SU-DHL-6 (cell line): ENCODE data around the gene PLCH1.

Source experiments
- H2AFZ ChIP-seq: fragments of 200-600 bp; sonication (generic); 2 replicates; pipeline ENCODE4 v1.6.1; 2014; ENCODE audit warnings: low read depth, mild to moderate bottlenecking, moderate library complexity, mixed read lengths, antibody characterized with exemption, low read length; ENCODE audit not compliant: severe bottlenecking
- H3F3A ChIP-seq: fragments of 200-600 bp; shearing (Covaris generic); 2 replicates; pipeline ENCODE4 v1.6.0; 2016; ENCODE audit warnings: antibody characterized with exemption, mild to moderate bottlenecking; ENCODE audit not compliant: insufficient read depth
- H3K27ac ChIP-seq: fragments of 200-600 bp; sonication (generic); 2 replicates; pipeline ENCODE4 v1.5.1; 2016; ENCODE audit warnings: low read depth, mild to moderate bottlenecking, low read length, moderate library complexity, mixed read lengths
- H3K27me3 ChIP-seq: fragments of 200-600 bp; sonication (generic), shearing (Covaris generic); 2 replicates; pipeline ENCODE4 v1.6.0; 2014; ENCODE audit warnings: mild to moderate bottlenecking, low read length
- H3K36me3 ChIP-seq: fragments of 200-600 bp; sonication (generic); 2 replicates; pipeline ENCODE4 v1.6.1; 2014; ENCODE audit warnings: mild to moderate bottlenecking, low read length, mixed read lengths
- H3K4me2 ChIP-seq: fragments of 300-600, 200-600 bp; shearing (Covaris generic), sonication (generic); 2 replicates; pipeline ENCODE4 v1.6.0; 2014; ENCODE audit warnings: low read length, low read depth, mild to moderate bottlenecking; ENCODE audit not compliant: poor library complexity, severe bottlenecking
- H3K4me3 ChIP-seq: fragments of 200-600 bp; sonication (generic); 2 replicates; pipeline ENCODE4 v1.5.1; 2014; ENCODE audit warnings: antibody characterized with exemption, low read length, mild to moderate bottlenecking, mixed read lengths; ENCODE audit not compliant: insufficient read depth, poor library complexity, severe bottlenecking
- H3K79me2 ChIP-seq: fragments of 200-600 bp; sonication (generic); 2 replicates; pipeline ENCODE4 v1.6.1; 2014; ENCODE audit warnings: mild to moderate bottlenecking, low read length, moderate library complexity; ENCODE audit not compliant: insufficient read depth
- H3K9ac ChIP-seq: fragments of 200-600 bp; sonication (generic); 2 replicates; pipeline ENCODE4 v1.7.0; 2014; ENCODE audit warnings: mild to moderate bottlenecking, low read length
- H3K9me2 ChIP-seq: fragments of 200-600 bp; sonication (generic); replicated peaks from 2 replicates; pipeline ENCODE4 v1.6.1; 2014; ENCODE audit warnings: low read length; ENCODE audit not compliant: insufficient read depth
- H3K9me3 ChIP-seq: fragments of 200-600 bp; sonication (generic); 2 replicates; pipeline ENCODE4 v1.6.1; 2014; ENCODE audit warnings: low read length, mixed read lengths; ENCODE audit not compliant: insufficient read depth
- H4K20me1 ChIP-seq: fragments of 200-600 bp; sonication (generic); 2 replicates; pipeline ENCODE4 v1.6.1; 2014; ENCODE audit warnings: low read depth, mild to moderate bottlenecking, antibody characterized with exemption, low read length, moderate library complexity, mixed read lengths
- EZH2phosphoT487 ChIP-seq: fragments of 200-600 bp; sonication (generic), shearing (Covaris generic); conservative IDR thresholded peaks from 2 replicates; pipeline ENCODE4 v1.6.1; 2018; ENCODE audit warnings: mild to moderate bottlenecking, antibody characterized with exemption, low read length, moderate library complexity, mixed read lengths
- TF ChIP-seq, protein P1 (sequence below): fragments of 200-600 bp; sonication (generic); IDR thresholded peaks from one replicate; pipeline ENCODE4 v1.5.1; 2017; ENCODE audit warnings: antibody characterized with exemption, mild to moderate bottlenecking, low read length, moderate library complexity; ENCODE audit not compliant: insufficient read depth, poor library complexity, severe bottlenecking

Gene PLCH1

DNA sequence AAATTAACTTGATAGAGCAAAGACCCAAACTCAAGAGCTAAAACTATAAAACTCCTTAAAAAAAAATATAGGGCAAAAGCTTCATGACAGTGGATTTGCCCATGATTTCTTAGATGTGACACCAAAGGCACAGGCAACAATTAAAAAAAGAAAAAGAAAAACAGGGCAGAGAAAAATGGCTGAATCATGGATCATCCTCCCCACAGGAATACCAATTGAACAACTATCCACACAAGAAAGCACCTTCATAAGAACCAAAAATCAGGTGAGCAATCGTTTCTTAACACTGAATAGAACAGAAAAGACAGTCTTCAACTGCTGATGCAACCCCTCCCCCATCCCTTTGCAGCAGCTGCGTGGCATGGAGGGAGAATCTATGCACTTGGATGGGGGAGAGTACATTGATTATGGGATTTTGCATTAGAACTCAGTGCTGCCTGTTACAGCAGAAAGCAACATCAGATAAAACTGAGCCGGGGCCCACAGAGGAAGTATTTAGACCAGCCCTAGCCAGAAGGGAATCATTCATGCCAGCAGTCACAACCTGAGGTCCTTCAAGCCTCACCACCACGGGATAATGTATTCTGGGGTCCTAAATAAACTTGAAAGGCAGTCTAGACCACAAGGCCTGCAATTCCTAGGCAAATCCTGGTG, 45.5 kb upstream of the PLCH1 start:
- Histone ChIP-seq H4K20me1 (no peaks in the 10 kb centered on the region), H3K4me3 (no peak overlapping the region), H3K79me2 (no peaks in the 10 kb centered on the region), H3K27ac (no peak overlapping the region), H3K27me3 (no peaks in the 10 kb centered on the region), H3K9me2 (no peaks in the 10 kb centered on the region), H3K9me3 (no peaks in the 10 kb centered on the region), H2AFZ (no peak overlapping the region), H3F3A (no peaks in the 10 kb centered on the region), H3K9ac (no peak overlapping the region), H3K4me2 (no peak overlapping the region), H3K36me3 (no peaks in the 10 kb centered on the region)
- no peak for TF ChIP-seq EZH2phosphoT487
- TF ChIP-seq, protein P1, sequence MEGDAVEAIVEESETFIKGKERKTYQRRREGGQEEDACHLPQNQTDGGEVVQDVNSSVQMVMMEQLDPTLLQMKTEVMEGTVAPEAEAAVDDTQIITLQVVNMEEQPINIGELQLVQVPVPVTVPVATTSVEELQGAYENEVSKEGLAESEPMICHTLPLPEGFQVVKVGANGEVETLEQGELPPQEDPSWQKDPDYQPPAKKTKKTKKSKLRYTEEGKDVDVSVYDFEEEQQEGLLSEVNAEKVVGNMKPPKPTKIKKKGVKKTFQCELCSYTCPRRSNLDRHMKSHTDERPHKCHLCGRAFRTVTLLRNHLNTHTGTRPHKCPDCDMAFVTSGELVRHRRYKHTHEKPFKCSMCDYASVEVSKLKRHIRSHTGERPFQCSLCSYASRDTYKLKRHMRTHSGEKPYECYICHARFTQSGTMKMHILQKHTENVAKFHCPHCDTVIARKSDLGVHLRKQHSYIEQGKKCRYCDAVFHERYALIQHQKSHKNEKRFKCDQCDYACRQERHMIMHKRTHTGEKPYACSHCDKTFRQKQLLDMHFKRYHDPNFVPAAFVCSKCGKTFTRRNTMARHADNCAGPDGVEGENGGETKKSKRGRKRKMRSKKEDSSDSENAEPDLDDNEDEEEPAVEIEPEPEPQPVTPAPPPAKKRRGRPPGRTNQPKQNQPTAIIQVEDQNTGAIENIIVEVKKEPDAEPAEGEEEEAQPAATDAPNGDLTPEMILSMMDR: no peak

DNA sequence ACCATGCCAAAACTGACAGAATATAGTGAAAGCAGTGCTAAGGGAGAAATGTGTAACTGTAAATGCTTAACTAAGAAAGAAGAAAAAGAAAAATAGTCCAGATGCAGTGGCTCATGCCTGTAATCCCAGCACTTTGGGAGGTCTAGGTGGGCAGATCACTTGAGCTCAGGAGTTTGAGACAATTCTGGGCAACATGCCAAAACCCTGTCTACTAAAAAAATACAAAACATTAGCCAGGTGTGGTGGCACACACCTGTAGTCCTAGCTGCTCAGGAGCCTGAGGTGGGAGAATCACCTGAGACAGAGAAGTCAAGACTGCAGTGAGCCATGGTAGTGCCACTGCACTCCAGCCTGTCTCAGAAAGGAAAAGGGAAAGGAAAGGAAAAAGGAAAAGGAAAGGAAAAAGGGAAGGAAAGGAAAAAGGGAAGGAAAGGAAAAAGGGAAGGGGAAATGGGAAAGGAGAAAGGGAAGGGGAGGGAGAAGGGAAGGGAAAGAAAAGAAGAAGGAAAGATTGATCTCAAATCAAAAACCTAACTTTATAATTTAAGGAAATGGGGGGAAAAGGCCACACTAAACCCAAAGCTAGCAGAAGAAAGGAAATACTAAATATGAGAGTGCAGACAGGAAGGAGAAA, 40.9 kb upstream of the PLCH1 start:
- no peak for TF ChIP-seq EZH2phosphoT487
- TF ChIP-seq, protein P1: no peak
- Histone ChIP-seq H3K9me2 (no peaks in the 10 kb centered on the region), H3K4me2 (no peak overlapping the region), H3K27ac (no peak overlapping the region), H3K79me2 (no peaks in the 10 kb centered on the region), H3K4me3 (no peak overlapping the region), H3F3A (no peaks in the 10 kb centered on the region), H3K9me3 (0 out of 2 replicates have a peak, but pooled peaks cover 4% of the 10 kb centered on the region), H3K27me3 (no peaks in the 10 kb centered on the region), H2AFZ (no peak overlapping the region), H4K20me1 (no peaks in the 10 kb centered on the region), H3K9ac (no peak overlapping the region), H3K36me3 (no peaks in the 10 kb centered on the region)

DNA sequence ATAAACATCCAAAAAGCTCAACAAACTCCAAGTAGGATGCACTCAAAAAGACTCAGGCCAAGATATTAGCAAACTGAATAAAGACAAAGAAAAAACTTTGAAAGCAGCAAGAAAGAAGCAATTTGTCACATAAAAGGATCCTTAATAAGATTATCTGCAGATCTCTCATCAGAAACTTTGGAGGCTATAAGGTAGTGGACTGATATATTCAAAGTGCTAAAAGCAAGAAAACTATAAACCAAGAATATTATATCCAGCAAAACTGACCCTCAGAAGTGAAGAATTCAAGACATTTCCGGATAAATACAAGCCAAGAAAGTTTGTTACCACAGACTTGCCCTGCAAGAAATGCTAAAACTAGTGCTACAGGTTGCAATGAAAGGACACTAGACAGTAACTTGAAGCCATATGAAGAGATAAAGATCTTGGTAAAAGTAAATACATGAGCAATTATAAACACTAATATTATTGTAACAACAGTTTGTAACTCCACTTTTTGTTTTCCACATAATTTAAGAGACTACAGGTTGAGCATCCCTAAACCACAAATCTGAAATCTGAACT, 37.6 kb upstream of the PLCH1 start:
- no peaks in the 10 kb centered on the region for H3K27me3 ChIP-seq
- H2AFZ ChIP-seq: no peak overlapping the region
- no peaks in the 10 kb centered on the region for H3K36me3 ChIP-seq
- H3K4me2 ChIP-seq: no peak overlapping the region
- no peak overlapping the region for H3K9ac ChIP-seq
- no peaks in the 10 kb centered on the region for H3K9me2 ChIP-seq
- no peaks in the 10 kb centered on the region for H4K20me1 ChIP-seq
- TF ChIP-seq, protein P1: no peak
- TF ChIP-seq EZH2phosphoT487: no peak
- H3K9me3 ChIP-seq: 0 out of 2 replicates have a peak, but pooled peaks cover 4% of the 10 kb centered on the region
- H3K4me3 ChIP-seq: no peak overlapping the region
- no peak overlapping the region for H3K27ac ChIP-seq
- no peaks in the 10 kb centered on the region for H3F3A ChIP-seq
- no peaks in the 10 kb centered on the region for H3K79me2 ChIP-seq
